Measurements from ENCODE around the gene HYAL1.
A peak's percentile ranks its signal among the peaks of the same experiment; 100 is the strongest.
"Not testable (repeated sequence)": the region's sequence is repeated elsewhere in the genome, so short reads cannot be mapped to it uniquely, and the experiment has no call there.

The HYAL1 gene

DNA sequence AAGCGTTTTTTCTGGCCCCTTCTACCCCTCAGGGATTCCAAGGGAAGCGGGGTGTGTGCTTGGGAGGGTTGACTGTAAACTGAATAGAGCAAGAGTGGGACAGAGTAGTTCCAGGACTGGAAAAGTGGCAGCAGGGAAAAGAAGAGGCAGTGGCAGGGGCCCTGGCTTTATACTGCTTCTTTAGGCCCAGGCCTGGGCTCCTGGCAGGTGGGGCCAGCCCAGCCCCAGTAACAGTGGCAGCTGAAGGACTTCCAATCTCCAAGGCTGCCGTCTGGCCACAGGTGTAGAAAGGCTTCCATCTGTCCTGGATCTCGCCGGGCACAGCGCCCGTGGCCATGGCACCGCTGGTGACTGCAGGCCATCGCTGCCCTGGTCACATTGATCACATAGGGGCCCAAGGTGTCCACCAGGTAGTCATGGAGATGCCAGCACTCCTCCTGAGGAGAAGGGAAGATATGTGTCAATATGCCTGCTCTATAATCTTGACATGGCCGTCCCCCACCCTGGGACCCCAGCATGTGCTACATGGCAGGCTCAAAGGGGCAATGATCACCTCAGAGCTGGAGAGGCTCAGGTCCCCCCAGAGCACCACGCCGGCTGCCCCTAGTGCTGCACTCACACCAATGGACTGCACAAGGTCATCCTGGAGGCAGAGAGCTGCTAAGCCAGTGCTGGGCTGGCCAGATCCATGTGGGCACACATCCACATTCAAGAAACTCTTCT lies 10.1 kb downstream of the HYAL1 start:
- no peak for DNase-seq

- DNase-seq: peak; percentile 86
These were observed 11.0 kb downstream of the HYAL1 start, which contains the start of gene IFRD2 for GRCh38 chr3:50292159-50293078. Gene IFRD2, minus strand, starts transcription at chr3:50292429. Its CDS starts 155 bp downstream, at chr3:50292274.

DNA sequence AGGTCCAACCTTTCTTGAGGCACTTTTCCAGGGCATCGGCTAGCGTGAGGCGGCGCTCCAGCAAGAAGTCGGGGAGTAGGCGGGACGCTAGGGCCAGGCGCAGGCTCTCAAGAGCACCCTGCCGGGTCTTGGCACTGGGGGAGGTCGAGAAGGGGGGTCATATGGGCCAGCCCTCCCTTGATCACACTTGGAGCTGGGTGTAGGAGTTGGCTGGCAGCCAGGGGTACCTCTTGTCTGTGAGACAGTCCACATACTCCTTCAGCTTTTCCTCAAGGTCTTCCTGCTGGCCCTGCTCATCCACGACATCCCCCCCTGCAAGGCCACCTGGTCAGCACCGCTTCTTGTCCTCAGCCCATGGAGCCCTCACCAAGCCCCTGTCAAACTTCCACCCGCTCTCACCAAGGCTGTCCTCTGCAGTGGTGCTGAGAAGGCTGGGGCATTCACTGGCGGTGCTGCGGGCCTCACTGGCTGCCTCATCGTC lies 13.2 kb downstream of the HYAL1 start:
- no peak for DNase-seq

DNA sequence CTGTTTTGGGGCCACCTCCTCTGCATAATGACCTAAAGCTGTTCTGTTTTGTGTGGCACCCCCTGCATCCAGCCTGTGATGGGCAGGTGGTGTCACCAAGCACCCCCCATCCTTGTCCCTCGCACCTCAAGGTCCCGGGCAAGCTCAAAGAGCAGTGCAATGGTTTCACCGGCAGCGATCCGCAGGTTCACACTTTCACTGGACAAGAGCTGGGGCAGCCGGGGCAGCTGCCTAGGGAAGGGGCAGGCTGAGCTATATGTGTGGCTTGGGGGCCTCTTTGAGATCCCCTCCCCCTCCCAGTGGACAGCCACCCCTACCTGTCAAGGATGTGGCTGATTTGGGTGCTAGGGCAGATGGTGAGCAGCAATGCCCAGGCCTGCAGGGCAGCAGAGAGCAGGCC lies 14.2 kb downstream of the HYAL1 start:
- no peak for DNase-seq

GRCh38 chr3:50288387-50289007 lies 14.9 kb downstream of the HYAL1 start:
- no peak for DNase-seq

- no peak for DNase-seq
These were observed 16.1 kb downstream of the HYAL1 start for GRCh38 chr3:50287262-50287661.

DNA sequence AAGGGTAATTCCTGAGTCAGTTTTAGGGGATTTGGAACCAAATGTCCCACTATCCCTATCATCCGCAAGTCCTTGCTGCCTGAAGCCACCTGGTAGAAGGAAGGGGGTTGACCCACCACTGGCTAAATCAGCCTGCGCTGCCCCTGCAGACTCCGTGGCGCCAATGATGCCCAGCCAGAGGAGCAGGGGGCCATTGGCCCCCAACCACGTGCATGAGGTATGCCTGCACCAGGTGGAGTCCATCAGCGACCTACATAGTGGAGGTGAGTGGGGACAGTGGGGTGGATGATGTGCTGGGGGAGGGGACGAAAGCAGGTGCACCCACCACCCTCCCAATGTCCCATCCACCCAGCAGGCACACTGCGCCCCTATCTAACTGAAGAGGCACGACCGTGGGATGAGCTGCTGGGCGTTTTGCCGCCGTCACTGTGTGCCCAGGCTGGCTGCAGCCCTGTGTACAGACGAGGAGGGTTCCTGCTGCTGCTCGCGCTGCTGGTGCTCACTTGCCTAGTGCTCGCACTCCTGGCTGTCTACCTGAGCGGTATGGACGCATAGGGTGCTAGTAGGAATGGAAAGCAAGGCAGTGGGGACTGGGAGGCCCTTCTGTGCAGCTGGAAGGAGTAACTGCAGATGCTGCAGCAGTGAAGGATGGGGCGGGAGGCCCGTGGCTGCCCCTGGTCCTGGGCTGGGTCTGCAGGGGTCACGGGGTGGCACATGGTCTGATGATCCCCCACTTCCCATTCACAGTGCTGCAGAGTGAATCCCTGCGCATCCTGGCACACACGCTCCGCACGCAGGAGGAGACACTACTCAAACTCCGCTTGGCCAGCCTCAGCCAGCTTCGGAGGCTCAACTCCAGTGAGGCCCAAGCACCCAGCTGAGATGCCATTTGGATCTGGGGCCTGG lies 16.8 kb downstream of the HYAL1 start:
- DNase-seq: no peak

GRCh38 chr3:50284121-50284520 lies 19.3 kb downstream of the HYAL1 start:
- not testable (repeated sequence) for DNase-seq

- DNase-seq: no peak
These were observed 23.9 kb downstream of the HYAL1 start for GRCh38 chr3:50279255-50280016.

DNA sequence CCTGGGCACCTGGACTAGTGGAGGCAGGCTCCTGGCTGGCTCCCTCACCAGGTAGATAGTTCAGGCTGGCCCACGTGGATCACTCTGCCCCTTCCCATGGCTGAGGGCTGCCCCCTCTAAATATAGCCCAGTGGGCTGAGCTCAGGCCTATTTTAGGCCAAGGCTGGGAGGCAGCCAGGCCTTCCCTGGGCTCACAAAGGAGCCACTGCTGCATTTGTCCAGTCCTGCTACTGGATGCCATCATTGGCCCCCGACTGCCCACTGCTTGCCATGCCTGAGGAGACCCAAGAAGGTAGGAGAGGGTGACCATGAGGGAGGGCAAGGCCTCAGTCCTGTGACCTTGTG lies 24.5 kb downstream of the HYAL1 start, which contains the start of gene LSMEM2:
LSMEM2 (plus strand) TSS at position 208 of the 345 bp plus-strand sequence; CDS start at position 235, 27 bp downstream.
- no peak for DNase-seq

- DNase-seq: no peak
These were observed 25.1 kb downstream of the HYAL1 start for GRCh38 chr3:50278123-50278879.

DNA sequence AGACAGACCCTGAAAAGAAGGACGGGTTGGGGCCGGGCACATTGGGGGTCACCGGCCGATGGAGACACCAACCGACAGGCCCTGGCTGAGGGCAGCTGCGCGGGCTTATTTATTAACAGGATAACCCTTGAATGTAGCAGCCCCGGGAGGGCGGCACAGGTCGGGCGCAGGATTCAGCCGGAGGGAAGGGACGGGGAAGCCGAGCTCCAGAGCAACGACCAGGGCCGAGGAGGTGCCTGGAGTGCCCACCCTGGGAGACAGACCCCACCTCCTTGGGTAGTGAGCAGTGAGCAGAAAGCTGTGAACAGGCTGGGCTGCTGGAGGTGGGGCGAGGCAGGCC lies 26.6 kb downstream of the HYAL1 start:
- no peak for DNase-seq

- no peak for DNase-seq
These were observed 27.2 kb downstream of the HYAL1 start for GRCh38 chr3:50275996-50276761.

DNA sequence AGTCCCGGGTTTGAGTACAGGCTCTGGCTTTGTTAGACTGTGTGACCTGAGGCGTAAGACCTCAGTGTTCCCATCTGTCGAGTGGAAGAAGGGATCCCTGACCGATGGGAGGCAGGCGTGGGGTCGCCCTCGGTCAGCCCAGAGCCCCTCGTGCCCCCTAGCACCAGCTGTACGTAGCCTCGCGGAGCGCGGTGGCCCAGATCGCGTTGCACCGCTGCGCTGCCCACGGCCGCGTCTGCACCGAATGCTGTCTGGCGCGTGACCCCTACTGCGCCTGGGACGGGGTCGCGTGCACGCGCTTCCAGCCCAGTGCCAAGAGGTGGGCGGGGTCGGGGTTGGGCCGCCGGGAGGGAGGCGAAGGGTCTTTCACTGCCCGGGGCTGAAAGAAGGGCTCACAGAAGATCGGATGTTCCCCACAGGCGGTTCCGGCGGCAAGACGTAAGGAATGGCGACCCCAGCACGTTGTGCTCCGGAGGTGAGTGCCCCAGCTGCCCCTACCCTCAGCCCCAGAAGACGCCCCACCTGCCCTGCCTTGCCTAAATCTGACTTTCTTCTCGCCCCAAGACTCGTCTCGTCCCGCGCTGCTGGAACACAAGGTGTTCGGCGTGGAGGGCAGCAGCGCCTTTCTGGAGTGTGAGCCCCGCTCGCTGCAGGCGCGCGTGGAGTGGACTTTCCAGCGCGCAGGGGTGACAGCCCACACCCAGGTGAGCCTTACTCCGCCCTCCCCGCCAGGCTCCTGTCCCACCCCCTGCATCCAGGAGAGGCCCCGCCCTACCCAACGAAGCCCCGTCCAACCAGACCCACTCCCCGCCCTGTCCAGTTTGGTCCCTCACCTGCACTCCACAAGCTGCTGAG lies 28.0 kb downstream of the HYAL1 start:
- no peak for DNase-seq

DNA sequence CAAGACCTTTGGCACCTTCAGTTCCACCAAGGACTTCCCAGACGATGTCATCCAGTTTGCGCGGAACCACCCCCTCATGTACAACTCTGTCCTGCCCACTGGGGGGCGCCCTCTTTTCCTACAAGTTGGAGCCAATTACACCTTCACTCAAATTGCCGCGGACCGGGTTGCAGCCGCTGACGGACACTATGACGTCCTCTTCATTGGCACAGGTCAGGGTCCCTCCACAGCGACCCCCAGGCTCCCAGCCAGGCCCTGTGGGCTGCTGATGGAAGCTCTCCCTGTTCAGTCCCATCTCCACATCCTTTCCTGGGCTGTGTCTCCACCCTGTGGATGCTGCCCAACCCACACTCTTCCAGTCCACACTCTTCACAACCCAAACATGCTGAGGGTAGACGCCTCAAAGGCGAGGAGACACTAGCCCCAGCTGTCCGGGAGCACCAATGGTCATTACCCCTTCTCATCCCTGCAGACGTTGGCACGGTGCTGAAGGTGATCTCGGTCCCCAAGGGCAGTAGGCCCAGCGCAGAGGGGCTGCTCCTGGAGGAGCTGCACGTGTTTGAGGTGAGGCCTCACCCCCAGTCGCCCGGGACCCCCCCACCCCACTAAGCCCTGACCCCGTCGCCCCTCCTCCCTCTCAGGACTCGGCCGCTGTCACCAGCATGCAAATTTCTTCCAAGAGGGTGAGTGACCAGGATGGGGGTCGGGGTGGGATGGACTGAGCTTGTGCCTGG lies 28.8 kb downstream of the HYAL1 start:
- peak; percentile 28 for DNase-seq

DNA sequence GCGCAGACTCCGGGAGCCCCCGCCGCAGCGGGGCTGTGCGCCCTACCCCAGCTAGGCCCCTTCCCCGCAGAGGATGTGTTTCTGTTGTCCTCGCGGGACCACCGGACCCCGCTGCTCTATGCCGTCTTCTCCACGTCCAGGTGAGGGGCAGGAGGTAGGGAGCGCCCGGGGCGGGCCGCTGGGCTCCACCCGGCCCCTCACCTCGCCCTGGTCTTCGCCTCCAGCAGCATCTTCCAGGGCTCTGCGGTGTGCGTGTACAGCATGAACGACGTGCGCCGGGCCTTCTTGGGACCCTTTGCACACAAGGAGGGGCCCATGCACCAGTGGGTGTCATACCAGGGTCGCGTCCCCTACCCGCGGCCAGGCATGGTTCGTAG lies 29.7 kb downstream of the HYAL1 start:
- DNase-seq: no peak

DNA sequence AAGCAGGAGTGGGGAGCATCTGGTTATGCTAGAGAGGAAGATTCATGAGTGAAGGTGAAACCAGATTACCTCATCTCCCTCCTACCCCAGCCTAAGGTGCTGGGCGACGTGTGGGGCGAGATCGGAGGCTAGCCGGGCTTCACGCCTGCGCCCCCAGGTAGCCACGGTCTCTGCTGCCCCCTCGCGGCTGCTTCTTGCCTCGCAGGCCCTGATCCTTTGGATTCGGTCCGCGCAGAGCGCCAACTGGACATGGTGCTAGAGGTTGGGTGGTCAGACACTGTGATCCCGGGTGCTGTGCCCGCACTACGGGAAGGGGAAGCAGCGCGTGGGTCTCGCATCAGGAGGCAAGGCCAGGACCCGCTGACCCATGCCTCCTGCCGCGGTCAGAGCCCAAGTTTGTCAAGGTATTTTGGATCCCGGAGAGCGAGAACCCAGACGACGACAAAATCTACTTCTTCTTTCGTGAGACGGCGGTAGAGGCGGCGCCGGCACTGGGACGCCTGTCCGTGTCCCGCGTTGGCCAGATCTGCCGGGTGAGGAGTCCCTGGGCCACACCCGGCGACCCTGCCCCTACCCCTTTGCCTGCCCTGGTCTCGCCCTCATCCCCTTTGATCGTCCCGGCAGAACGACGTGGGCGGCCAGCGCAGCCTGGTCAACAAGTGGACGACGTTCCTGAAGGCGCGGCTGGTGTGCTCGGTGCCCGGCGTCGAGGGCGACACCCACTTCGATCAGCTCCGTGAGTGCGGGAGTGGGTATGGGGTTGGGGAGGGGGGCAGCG lies 30.3 kb downstream of the HYAL1 start:
- peak; percentile 34 for DNase-seq

DNA sequence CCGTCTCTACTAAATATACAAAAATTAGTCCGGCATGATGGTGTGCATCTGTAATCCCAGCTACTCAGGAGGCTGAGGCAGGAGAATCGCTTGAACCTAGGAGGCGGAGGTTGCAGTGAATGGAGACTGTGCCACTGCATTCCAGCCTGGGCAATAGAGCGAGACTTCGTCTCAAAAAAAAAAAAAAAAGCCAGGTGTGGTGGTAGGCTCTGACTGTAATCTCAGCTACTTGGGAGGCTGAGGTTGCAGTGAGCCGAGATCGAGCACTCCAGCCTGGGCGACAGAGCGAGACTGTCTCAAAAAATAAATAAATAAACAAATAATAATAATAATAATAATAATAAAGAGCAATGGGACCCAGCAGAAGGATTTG lies 30.9 kb downstream of the HYAL1 start:
- not testable (repeated sequence) for DNase-seq
